Right lobe of liver (tissue), 4 donors: Measurements from ENCODE around the gene HNRNPDL.
"Not testable (repeated sequence)": the region's sequence is repeated elsewhere in the genome, so short reads cannot be mapped to it uniquely, and the experiment has no call there.

Source experiments
- CTCF ChIP-seq, 4 donors: fragments of 200-600 bp in 3 of 4; fragments of 450-650 bp in 1 of 4; IDR thresholded peaks; one replicate each; pipeline versions ENCODE4 v1.5.1 to v1.8.0; 2016 to 2022; ENCODE audit warnings: antibody characterized with exemption in 4 of 4, mild to moderate bottlenecking in 2 of 4
- POLR2A ChIP-seq: fragments of 450-650 bp; IDR thresholded peaks from one replicate; pipeline ENCODE4 v1.6.1; 2017; ENCODE audit warnings: antibody characterized with exemption, mild to moderate bottlenecking
- donor health status: DM: no; HTN: no; CAD: no.
- donor health status: DM: no; HTN: no; CAD: no.
- donor health status: DM: no; HTN: yes; CAD: no.

GRCh38 chr4:82386312-82386711, 44.0 kb downstream of the HNRNPDL start:
- TF ChIP-seq CTCF (IDR thresholded peaks at IDR 0.05); POLR2A: not testable (repeated sequence)
